ENCODE measurements around the gene KDELR1.

The KDELR1 gene

GRCh38 chr19:48361912-48362311, 29.4 kb downstream of the KDELR1 start:
- H3K36me3 ChIP-seq (ENCODE audit: control insufficient read depth, insufficient read depth, low read length), result no peaks in the 10 kb centered on the region
- no peaks in the 10 kb centered on the region for H3K4me1 ChIP-seq (ENCODE audit: control insufficient read depth, insufficient read depth, low read length)
- 98 to 99% methylated on average over 2 to 3 of the region's 3 CpGs for WGBS, 2 experiments
- no peaks in the 10 kb centered on the region for H3K9me3 ChIP-seq (ENCODE audit: control insufficient read depth, low read length)
- no peak overlapping the region for H3K27ac ChIP-seq (ENCODE audit: insufficient read depth, low read depth, low read length, poor library complexity, severe bottlenecking)
- H3K27me3 ChIP-seq (ENCODE audit: control insufficient read depth, insufficient read depth, low read length, poor library complexity, severe bottlenecking), result no peaks in the 10 kb centered on the region
- H3K4me3 ChIP-seq (ENCODE audit: insufficient read depth, low read depth, low read length), result no peak overlapping the region

- 91 to 93% methylated on average over 5 of the region's 5 CpGs for WGBS, 2 experiments
- peaks cover 6% of the 10 kb centered on the region for H3K4me1 ChIP-seq (ENCODE audit: control insufficient read depth, insufficient read depth, low read length)
- no peaks in the 10 kb centered on the region for H3K36me3 ChIP-seq (ENCODE audit: control insufficient read depth, insufficient read depth, low read length)
- no peaks in the 10 kb centered on the region for H3K9me3 ChIP-seq (ENCODE audit: control insufficient read depth, low read length)
- no peak overlapping the region for H3K4me3 ChIP-seq (ENCODE audit: insufficient read depth, low read depth, low read length)
- H3K27ac ChIP-seq (ENCODE audit: insufficient read depth, low read depth, low read length, poor library complexity, severe bottlenecking), result no peak overlapping the region
- H3K27me3 ChIP-seq (ENCODE audit: control insufficient read depth, insufficient read depth, low read length, poor library complexity, severe bottlenecking), result no peaks in the 10 kb centered on the region
These were observed 32.2 kb downstream of the KDELR1 start for GRCh38 chr19:48359123-48359522.

- H3K4me3 ChIP-seq (ENCODE audit: insufficient read depth, low read depth, low read length), result no peak overlapping the region
- H3K36me3 ChIP-seq (ENCODE audit: control insufficient read depth, insufficient read depth, low read length), result no peaks in the 10 kb centered on the region
- H3K4me1 ChIP-seq (ENCODE audit: control insufficient read depth, insufficient read depth, low read length), result peaks cover 6% of the 10 kb centered on the region
- H3K27me3 ChIP-seq (ENCODE audit: control insufficient read depth, insufficient read depth, low read length, poor library complexity, severe bottlenecking), result no peaks in the 10 kb centered on the region
- H3K9me3 ChIP-seq (ENCODE audit: control insufficient read depth, low read length), result no peaks in the 10 kb centered on the region
- H3K27ac ChIP-seq (ENCODE audit: insufficient read depth, low read depth, low read length, poor library complexity, severe bottlenecking), result no peak overlapping the region
- 77 to 82% methylated on average over 12 of the region's 12 CpGs for WGBS, 2 experiments
These were observed 35.9 kb downstream of the KDELR1 start for GRCh38 chr19:48355365-48355954.

GRCh38 chr19:48354332-48354992, 36.9 kb downstream of the KDELR1 start:
- Histone ChIP-seq H3K36me3 (ENCODE audit: control insufficient read depth, insufficient read depth, low read length) (no peaks in the 10 kb centered on the region), H3K4me1 (ENCODE audit: control insufficient read depth, insufficient read depth, low read length) (peaks cover 6% of the 10 kb centered on the region), H3K27ac (ENCODE audit: insufficient read depth, low read depth, low read length, poor library complexity, severe bottlenecking) (peak overlapping the region; percentile 44), H3K9me3 (ENCODE audit: control insufficient read depth, low read length) (no peaks in the 10 kb centered on the region), H3K27me3 (ENCODE audit: control insufficient read depth, insufficient read depth, low read length, poor library complexity, severe bottlenecking) (no peaks in the 10 kb centered on the region), H3K4me3 (ENCODE audit: insufficient read depth, low read depth, low read length) (no peak overlapping the region)
- WGBS, 2 experiments, result 72 to 78% methylated on average over 15 of the region's 15 CpGs

GRCh38 chr19:48353677-48354076, 37.7 kb downstream of the KDELR1 start:
- no peaks in the 10 kb centered on the region for H3K27me3 ChIP-seq (ENCODE audit: control insufficient read depth, insufficient read depth, low read length, poor library complexity, severe bottlenecking)
- H3K4me1 ChIP-seq (ENCODE audit: control insufficient read depth, insufficient read depth, low read length), result peaks cover 6% of the 10 kb centered on the region
- H3K4me3 ChIP-seq (ENCODE audit: insufficient read depth, low read depth, low read length), result no peak overlapping the region
- no peaks in the 10 kb centered on the region for H3K9me3 ChIP-seq (ENCODE audit: control insufficient read depth, low read length)
- H3K36me3 ChIP-seq (ENCODE audit: control insufficient read depth, insufficient read depth, low read length), result no peaks in the 10 kb centered on the region
- 88 to 93% methylated on average over 5 of the region's 5 CpGs for WGBS, 2 experiments
- no peak overlapping the region for H3K27ac ChIP-seq (ENCODE audit: insufficient read depth, low read depth, low read length, poor library complexity, severe bottlenecking)

- Histone ChIP-seq H3K36me3 (ENCODE audit: control insufficient read depth, insufficient read depth, low read length) (no peaks in the 10 kb centered on the region), H3K4me1 (ENCODE audit: control insufficient read depth, insufficient read depth, low read length) (peaks cover 6% of the 10 kb centered on the region), H3K9me3 (ENCODE audit: control insufficient read depth, low read length) (no peaks in the 10 kb centered on the region), H3K4me3 (ENCODE audit: insufficient read depth, low read depth, low read length) (no peak overlapping the region), H3K27ac (ENCODE audit: insufficient read depth, low read depth, low read length, poor library complexity, severe bottlenecking) (no peak overlapping the region), H3K27me3 (ENCODE audit: control insufficient read depth, insufficient read depth, low read length, poor library complexity, severe bottlenecking) (no peaks in the 10 kb centered on the region)
- 48 to 53% methylated on average over 8 of the region's 8 CpGs for WGBS, 2 experiments
These were observed 40.0 kb downstream of the KDELR1 start for GRCh38 chr19:48351341-48351752.

- no peaks in the 10 kb centered on the region for H3K9me3 ChIP-seq (ENCODE audit: control insufficient read depth, low read length)
- H3K27ac ChIP-seq (ENCODE audit: insufficient read depth, low read depth, low read length, poor library complexity, severe bottlenecking), result no peak overlapping the region
- no peaks in the 10 kb centered on the region for H3K36me3 ChIP-seq (ENCODE audit: control insufficient read depth, insufficient read depth, low read length)
- H3K27me3 ChIP-seq (ENCODE audit: control insufficient read depth, insufficient read depth, low read length, poor library complexity, severe bottlenecking), result no peaks in the 10 kb centered on the region
- peaks cover 6% of the 10 kb centered on the region for H3K4me1 ChIP-seq (ENCODE audit: control insufficient read depth, insufficient read depth, low read length)
- no peak overlapping the region for H3K4me3 ChIP-seq (ENCODE audit: insufficient read depth, low read depth, low read length)
- 93 to 94% methylated on average over 5 of the region's 5 CpGs for WGBS, 2 experiments
These were observed 40.5 kb downstream of the KDELR1 start for GRCh38 chr19:48350856-48351255.

GRCh38 chr19:48348737-48349136, 42.6 kb downstream of the KDELR1 start:
- Histone ChIP-seq H3K27me3 (ENCODE audit: control insufficient read depth, insufficient read depth, low read length, poor library complexity, severe bottlenecking) (no peaks in the 10 kb centered on the region), H3K4me3 (ENCODE audit: insufficient read depth, low read depth, low read length) (no peak overlapping the region), H3K9me3 (ENCODE audit: control insufficient read depth, low read length) (no peaks in the 10 kb centered on the region), H3K27ac (ENCODE audit: insufficient read depth, low read depth, low read length, poor library complexity, severe bottlenecking) (no peak overlapping the region), H3K4me1 (ENCODE audit: control insufficient read depth, insufficient read depth, low read length) (no peaks in the 10 kb centered on the region), H3K36me3 (ENCODE audit: control insufficient read depth, insufficient read depth, low read length) (no peaks in the 10 kb centered on the region)
- 87 to 92% methylated on average over 7 of the region's 7 CpGs for WGBS, 2 experiments

GRCh38 chr19:48348045-48348444, 43.3 kb downstream of the KDELR1 start:
- no peaks in the 10 kb centered on the region for H3K4me1 ChIP-seq (ENCODE audit: control insufficient read depth, insufficient read depth, low read length)
- no peaks in the 10 kb centered on the region for H3K27me3 ChIP-seq (ENCODE audit: control insufficient read depth, insufficient read depth, low read length, poor library complexity, severe bottlenecking)
- no peaks in the 10 kb centered on the region for H3K36me3 ChIP-seq (ENCODE audit: control insufficient read depth, insufficient read depth, low read length)
- WGBS, 2 experiments, result 87 to 91% methylated on average over 5 of the region's 5 CpGs
- H3K27ac ChIP-seq (ENCODE audit: insufficient read depth, low read depth, low read length, poor library complexity, severe bottlenecking), result no peak overlapping the region
- H3K4me3 ChIP-seq (ENCODE audit: insufficient read depth, low read depth, low read length), result no peak overlapping the region
- H3K9me3 ChIP-seq (ENCODE audit: control insufficient read depth, low read length), result no peaks in the 10 kb centered on the region

- no peaks in the 10 kb centered on the region for H3K36me3 ChIP-seq (ENCODE audit: control insufficient read depth, insufficient read depth, low read length)
- 92% methylated on average over 2 of the region's 2 CpGs for WGBS, 2 experiments
- no peak overlapping the region for H3K4me3 ChIP-seq (ENCODE audit: insufficient read depth, low read depth, low read length)
- no peaks in the 10 kb centered on the region for H3K9me3 ChIP-seq (ENCODE audit: control insufficient read depth, low read length)
- no peak overlapping the region for H3K27ac ChIP-seq (ENCODE audit: insufficient read depth, low read depth, low read length, poor library complexity, severe bottlenecking)
- no peaks in the 10 kb centered on the region for H3K27me3 ChIP-seq (ENCODE audit: control insufficient read depth, insufficient read depth, low read length, poor library complexity, severe bottlenecking)
- H3K4me1 ChIP-seq (ENCODE audit: control insufficient read depth, insufficient read depth, low read length), result no peaks in the 10 kb centered on the region
These were observed 45.2 kb downstream of the KDELR1 start for GRCh38 chr19:48346191-48346590.

Data from ectodermal cell (in vitro differentiated cells).